SK-N-SH treated with all-trans-retinoic acid at 6 μM for 48 hours (cell line): Measurements from ENCODE around the gene SIK3.

ENCODE experiments used
- ATAC-seq: fragments of 200-7000 bp; cut with Tn5 transposase; 3 replicates; pipeline ENCODE4 v1.9.1; 2020; ENCODE audit warnings: mild to moderate bottlenecking, moderate library complexity
- ARNTL ChIP-seq: fragments of 450-650 bp; formaldehyde crosslinking; IDR thresholded peaks from 2 replicates; pipeline ENCODE4 v1.5.0; 2020; ENCODE audit warnings: low read depth, mild to moderate bottlenecking, moderate library complexity, borderline replicate concordance
- BACH2 ChIP-seq: fragments of 250-450 bp; sonication (Bioruptor Pico); IDR thresholded peaks from 2 replicates; pipeline ENCODE4 v1.9.0; 2021; ENCODE audit warnings: mild to moderate bottlenecking, borderline replicate concordance
- CSDC2 ChIP-seq: fragments of 250-450 bp; sonication (Bioruptor Pico); IDR thresholded peaks from 2 replicates; pipeline ENCODE4 v1.5.0; 2020; ENCODE audit warnings: mild to moderate bottlenecking, moderate library complexity
- ISL1 ChIP-seq: fragments of 250-450 bp; sonication (Bioruptor Pico); IDR thresholded peaks from 2 replicates; pipeline ENCODE4 v2.1.2; 2022; ENCODE audit warnings: mild to moderate bottlenecking, moderate library complexity
- OSR1 ChIP-seq: fragments of 250-450 bp; sonication (Bioruptor Pico); IDR thresholded peaks from 2 replicates; pipeline ENCODE4 v1.8.0; 2022; ENCODE audit warnings: moderate library complexity, mild to moderate bottlenecking, inconsistent platforms
- PPARA ChIP-seq: fragments of 250-450 bp; sonication (Bioruptor Pico); IDR thresholded peaks from 2 replicates; pipeline ENCODE4 v1.5.0; 2020; ENCODE audit warnings: mild to moderate bottlenecking, borderline replicate concordance
- RARB ChIP-seq: fragments of 250-450 bp; sonication (Bioruptor Pico); IDR thresholded peaks from 2 replicates; pipeline ENCODE4 v1.8.0; 2021; ENCODE audit warnings: mild to moderate bottlenecking, moderate library complexity
- SNAI2 ChIP-seq: fragments of 250-450 bp; sonication (Bioruptor Pico); IDR thresholded peaks from 2 replicates; pipeline ENCODE4 v1.5.0; 2020; ENCODE audit warnings: mild to moderate bottlenecking, moderate library complexity
- TCF4 ChIP-seq: fragments of 250-450 bp; sonication (Bioruptor Pico); IDR thresholded peaks from 2 replicates; pipeline ENCODE4 v1.8.0; 2021; ENCODE audit warnings: mild to moderate bottlenecking, moderate library complexity, borderline replicate concordance
- TSHZ2 ChIP-seq: fragments of 250-450 bp; sonication (Bioruptor Pico); IDR thresholded peaks from 2 replicates; pipeline ENCODE4 v1.5.0; 2020; ENCODE audit warnings: mild to moderate bottlenecking, moderate library complexity
- ZC3H10 ChIP-seq: fragments of 250-450 bp; sonication (Bioruptor Pico); IDR thresholded peaks from 2 replicates; pipeline ENCODE4 v1.5.1; 2021; ENCODE audit warnings: mild to moderate bottlenecking, moderate library complexity
- ZFP30 ChIP-seq: fragments of 450-650 bp; formaldehyde crosslinking; IDR thresholded peaks from 2 replicates; pipeline ENCODE4 v1.5.0; 2022; ENCODE audit warnings: mild to moderate bottlenecking, moderate library complexity
- TF ChIP-seq, protein P1 (sequence below): fragments of 250-450 bp; sonication (Bioruptor Pico); IDR thresholded peaks from 2 replicates; pipeline ENCODE4 v1.8.0; 2020; ENCODE audit warnings: mild to moderate bottlenecking, moderate library complexity, borderline replicate concordance
- TF ChIP-seq, protein P2 (sequence below): fragments of 250-450 bp; sonication (Bioruptor Pico); IDR thresholded peaks from 2 replicates; pipeline ENCODE4 v1.5.1; 2021; ENCODE audit warnings: mild to moderate bottlenecking, moderate library complexity
- TF ChIP-seq, protein P3 (sequence below): fragments of 250-450 bp; sonication (Bioruptor Pico); IDR thresholded peaks from 2 replicates; pipeline ENCODE4 v1.5.1; 2020; ENCODE audit warnings: low read depth, mild to moderate bottlenecking, moderate library complexity

SIK3 gene

GRCh38 chr11:116832350-116833290 is 265.6 kb downstream of the SIK3 start:
- no peak for ATAC-seq
- TF ChIP-seq ARNTL (CRISPR knock-in tag): no peak
- TF ChIP-seq TCF4 (CRISPR knock-in tag): no peak
- no peak for TF ChIP-seq TSHZ2
- no peak for TF ChIP-seq SNAI2
- TF ChIP-seq, protein P1, sequence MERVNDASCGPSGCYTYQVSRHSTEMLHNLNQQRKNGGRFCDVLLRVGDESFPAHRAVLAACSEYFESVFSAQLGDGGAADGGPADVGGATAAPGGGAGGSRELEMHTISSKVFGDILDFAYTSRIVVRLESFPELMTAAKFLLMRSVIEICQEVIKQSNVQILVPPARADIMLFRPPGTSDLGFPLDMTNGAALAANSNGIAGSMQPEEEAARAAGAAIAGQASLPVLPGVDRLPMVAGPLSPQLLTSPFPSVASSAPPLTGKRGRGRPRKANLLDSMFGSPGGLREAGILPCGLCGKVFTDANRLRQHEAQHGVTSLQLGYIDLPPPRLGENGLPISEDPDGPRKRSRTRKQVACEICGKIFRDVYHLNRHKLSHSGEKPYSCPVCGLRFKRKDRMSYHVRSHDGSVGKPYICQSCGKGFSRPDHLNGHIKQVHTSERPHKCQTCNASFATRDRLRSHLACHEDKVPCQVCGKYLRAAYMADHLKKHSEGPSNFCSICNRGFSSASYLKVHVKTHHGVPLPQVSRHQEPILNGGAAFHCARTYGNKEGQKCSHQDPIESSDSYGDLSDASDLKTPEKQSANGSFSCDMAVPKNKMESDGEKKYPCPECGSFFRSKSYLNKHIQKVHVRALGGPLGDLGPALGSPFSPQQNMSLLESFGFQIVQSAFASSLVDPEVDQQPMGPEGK (CRISPR knock-in tag): no peak
- TF ChIP-seq, protein P2, sequence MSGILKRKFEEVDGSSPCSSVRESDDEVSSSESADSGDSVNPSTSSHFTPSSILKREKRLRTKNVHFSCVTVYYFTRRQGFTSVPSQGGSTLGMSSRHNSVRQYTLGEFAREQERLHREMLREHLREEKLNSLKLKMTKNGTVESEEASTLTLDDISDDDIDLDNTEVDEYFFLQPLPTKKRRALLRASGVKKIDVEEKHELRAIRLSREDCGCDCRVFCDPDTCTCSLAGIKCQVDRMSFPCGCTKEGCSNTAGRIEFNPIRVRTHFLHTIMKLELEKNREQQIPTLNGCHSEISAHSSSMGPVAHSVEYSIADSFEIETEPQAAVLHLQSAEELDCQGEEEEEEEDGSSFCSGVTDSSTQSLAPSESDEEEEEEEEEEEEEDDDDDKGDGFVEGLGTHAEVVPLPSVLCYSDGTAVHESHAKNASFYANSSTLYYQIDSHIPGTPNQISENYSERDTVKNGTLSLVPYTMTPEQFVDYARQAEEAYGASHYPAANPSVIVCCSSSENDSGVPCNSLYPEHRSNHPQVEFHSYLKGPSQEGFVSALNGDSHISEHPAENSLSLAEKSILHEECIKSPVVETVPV (CRISPR knock-in tag): no peak
- TF ChIP-seq BACH2 (CRISPR knock-in tag): no peak
- no peak for TF ChIP-seq ZC3H10 (CRISPR knock-in tag)
- TF ChIP-seq, protein P3, sequence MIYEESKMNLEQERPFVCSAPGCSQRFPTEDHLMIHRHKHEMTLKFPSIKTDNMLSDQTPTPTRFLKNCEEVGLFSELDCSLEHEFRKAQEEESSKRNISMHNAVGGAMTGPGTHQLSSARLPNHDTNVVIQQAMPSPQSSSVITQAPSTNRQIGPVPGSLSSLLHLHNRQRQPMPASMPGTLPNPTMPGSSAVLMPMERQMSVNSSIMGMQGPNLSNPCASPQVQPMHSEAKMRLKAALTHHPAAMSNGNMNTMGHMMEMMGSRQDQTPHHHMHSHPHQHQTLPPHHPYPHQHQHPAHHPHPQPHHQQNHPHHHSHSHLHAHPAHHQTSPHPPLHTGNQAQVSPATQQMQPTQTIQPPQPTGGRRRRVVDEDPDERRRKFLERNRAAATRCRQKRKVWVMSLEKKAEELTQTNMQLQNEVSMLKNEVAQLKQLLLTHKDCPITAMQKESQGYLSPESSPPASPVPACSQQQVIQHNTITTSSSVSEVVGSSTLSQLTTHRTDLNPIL (CRISPR knock-in tag): no peak
- no peak for TF ChIP-seq ZFP30 (CRISPR knock-in tag)
- no peak for TF ChIP-seq OSR1 (CRISPR knock-in tag)
- no peak for TF ChIP-seq ISL1 (CRISPR knock-in tag)
- TF ChIP-seq, all 23 proteins: peak for 0

DNA sequence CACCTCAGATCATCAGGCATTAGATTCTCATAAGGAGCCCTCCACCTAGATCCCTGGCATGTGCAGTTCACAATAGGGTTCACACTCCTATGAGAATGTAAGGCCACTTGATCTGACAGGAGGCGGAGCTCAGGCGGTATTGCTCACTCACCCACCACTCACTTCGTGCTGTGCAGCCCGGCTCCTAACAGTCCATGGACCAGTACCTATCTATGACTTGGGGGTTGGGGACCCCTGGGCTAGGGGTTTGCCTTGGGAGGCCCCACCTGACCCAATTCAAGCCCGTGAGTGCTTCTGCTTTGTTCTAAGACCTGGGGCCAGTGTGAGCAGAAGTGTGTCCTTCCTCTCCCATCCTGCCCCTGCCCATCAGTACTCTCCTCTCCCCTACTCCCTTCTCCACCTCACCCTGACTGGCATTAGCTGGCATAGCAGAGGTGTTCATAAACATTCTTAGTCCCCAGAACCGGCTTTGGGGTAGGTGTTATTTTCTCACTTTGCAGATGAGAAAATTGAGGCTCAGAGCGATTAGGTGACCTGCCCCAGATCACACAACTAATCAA is 266.4 kb downstream of the SIK3 start:
- no peak for ATAC-seq

More for the DNA sequence above, 266.4 kb downstream of the SIK3 start:
- TF ChIP-seq ISL1 (CRISPR knock-in tag) (no peak), BACH2 (CRISPR knock-in tag) (no peak), CSDC2 (CRISPR knock-in tag) (no peak), TSHZ2 (no peak), PPARA (CRISPR knock-in tag) (no peak), RARB (no peak), ZFP30 (CRISPR knock-in tag) (no peak), OSR1 (CRISPR knock-in tag) (no peak), ZC3H10 (CRISPR knock-in tag) (no peak), TCF4 (CRISPR knock-in tag) (no peak)
- TF ChIP-seq, protein P1 (CRISPR knock-in tag): no peak
- TF ChIP-seq, protein P2 (CRISPR knock-in tag): no peak
